Ovary (tissue), 3 donors: ENCODE results near the gene INSR.

Source experiments
- EP300 ChIP-seq: sonication (generic); formaldehyde crosslinking; IDR thresholded peaks from one replicate; pipeline ENCODE4 v1.6.1; 2017; ENCODE audit warnings: antibody characterized with exemption
- POLR2A ChIP-seq: fragments of 450-650 bp; IDR thresholded peaks from one replicate; pipeline ENCODE4 v1.6.1; 2017; ENCODE audit warnings: antibody characterized with exemption, mild to moderate bottlenecking, moderate library complexity
- TF ChIP-seq, protein P1 (sequence below), 3 donors: fragments of 450-650 bp in 2 of 3; fragments of 200-600 bp in 1 of 3; IDR thresholded peaks; one replicate each; pipeline versions ENCODE4 v1.5.1 to v1.8.0; 2016 to 2022; ENCODE audit warnings: antibody characterized with exemption in 3 of 3, mild to moderate bottlenecking in 1 of 3
- donor health status: DM: no; HTN: no; CAD: no.

DNA sequence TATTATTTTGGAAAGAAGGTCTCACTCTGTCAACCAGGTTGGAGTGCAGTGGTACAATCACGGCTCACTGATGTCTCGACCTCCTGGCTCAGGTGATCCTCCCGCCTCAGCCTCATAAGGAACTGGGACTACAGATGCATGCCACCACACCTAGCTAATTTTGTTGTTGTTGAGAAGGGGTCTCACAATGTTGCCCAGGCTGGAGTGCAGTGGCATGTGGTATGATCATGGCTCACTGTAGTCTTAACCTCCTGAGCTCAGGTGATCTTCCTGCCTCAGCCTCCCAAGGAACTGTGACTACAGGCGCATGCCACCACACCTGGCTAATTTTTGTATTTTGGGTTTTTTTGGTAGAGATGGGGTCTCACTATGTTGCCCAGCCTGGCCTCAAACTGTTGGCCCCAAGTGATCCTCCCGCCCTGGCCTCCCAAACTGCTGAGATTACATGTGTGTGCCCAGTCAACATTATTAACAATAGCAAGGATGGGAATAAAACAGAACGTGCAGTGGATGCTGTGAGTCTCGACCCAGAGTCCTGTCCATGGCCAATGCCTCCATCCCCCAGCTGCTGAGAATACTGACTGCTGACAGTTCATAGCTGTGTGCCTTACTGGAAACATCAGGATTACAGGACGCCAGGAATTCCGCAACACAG lies 230.3 kb downstream of the INSR start:
- TF ChIP-seq, protein P1, sequence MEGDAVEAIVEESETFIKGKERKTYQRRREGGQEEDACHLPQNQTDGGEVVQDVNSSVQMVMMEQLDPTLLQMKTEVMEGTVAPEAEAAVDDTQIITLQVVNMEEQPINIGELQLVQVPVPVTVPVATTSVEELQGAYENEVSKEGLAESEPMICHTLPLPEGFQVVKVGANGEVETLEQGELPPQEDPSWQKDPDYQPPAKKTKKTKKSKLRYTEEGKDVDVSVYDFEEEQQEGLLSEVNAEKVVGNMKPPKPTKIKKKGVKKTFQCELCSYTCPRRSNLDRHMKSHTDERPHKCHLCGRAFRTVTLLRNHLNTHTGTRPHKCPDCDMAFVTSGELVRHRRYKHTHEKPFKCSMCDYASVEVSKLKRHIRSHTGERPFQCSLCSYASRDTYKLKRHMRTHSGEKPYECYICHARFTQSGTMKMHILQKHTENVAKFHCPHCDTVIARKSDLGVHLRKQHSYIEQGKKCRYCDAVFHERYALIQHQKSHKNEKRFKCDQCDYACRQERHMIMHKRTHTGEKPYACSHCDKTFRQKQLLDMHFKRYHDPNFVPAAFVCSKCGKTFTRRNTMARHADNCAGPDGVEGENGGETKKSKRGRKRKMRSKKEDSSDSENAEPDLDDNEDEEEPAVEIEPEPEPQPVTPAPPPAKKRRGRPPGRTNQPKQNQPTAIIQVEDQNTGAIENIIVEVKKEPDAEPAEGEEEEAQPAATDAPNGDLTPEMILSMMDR (IDR thresholded peaks at IDR 0.05) = no peak
- TF ChIP-seq EP300 (no peak), POLR2A (no peak)
